Activated CD4-positive, alpha-beta T cell treated with anti-CD3 and anti-CD28 coated beads, Interleukin-2, amount 50 U/mL, for 1 hour (primary cell): ENCODE results near the gene SLC8A2.
"Not testable (repeated sequence)": the region's sequence is repeated elsewhere in the genome, so short reads cannot be mapped to it uniquely, and the experiment has no call there.

ENCODE experiments used
- DNase-seq: peaks from one replicate; pipeline ENCODE4 v3.0.0-alpha.2; 2020

Gene SLC8A2

DNA sequence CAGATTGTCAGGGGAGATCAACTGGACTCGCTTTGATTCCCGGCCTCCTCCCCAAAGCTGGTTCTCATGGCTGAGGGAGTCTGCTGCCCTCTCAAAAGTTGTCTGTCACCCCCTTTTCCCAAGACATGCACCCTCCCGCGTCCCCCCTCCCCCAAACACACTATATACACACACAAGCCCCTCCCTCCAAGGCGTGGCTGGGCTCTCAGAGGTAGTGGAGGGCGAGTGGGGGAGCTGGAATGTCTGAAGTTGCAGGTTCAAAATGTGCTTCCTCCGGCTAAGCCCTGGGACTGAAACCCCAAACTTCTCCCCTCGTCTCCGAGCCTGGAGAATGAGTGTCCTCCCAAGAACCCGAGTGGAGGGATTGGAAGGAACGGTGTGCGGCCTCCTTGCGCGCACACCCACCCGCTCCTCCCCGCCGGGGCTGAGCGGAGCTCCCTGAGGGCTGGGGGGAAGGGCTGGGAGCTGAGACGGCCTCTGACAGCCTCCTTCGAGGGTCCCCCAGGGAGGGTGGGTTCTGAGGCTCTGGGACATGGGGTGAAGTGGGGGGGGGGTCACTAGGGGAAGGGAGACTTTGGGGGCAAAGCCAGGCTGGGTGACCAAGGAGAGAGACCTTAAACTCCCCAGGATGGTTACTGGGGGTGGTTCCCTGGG is 42.4 kb downstream of the SLC8A2 start:
- DNase-seq: no peak

GRCh38 chr19:47428177-47428894 is 43.4 kb downstream of the SLC8A2 start:
- DNase-seq: peak; percentile 83

DNA sequence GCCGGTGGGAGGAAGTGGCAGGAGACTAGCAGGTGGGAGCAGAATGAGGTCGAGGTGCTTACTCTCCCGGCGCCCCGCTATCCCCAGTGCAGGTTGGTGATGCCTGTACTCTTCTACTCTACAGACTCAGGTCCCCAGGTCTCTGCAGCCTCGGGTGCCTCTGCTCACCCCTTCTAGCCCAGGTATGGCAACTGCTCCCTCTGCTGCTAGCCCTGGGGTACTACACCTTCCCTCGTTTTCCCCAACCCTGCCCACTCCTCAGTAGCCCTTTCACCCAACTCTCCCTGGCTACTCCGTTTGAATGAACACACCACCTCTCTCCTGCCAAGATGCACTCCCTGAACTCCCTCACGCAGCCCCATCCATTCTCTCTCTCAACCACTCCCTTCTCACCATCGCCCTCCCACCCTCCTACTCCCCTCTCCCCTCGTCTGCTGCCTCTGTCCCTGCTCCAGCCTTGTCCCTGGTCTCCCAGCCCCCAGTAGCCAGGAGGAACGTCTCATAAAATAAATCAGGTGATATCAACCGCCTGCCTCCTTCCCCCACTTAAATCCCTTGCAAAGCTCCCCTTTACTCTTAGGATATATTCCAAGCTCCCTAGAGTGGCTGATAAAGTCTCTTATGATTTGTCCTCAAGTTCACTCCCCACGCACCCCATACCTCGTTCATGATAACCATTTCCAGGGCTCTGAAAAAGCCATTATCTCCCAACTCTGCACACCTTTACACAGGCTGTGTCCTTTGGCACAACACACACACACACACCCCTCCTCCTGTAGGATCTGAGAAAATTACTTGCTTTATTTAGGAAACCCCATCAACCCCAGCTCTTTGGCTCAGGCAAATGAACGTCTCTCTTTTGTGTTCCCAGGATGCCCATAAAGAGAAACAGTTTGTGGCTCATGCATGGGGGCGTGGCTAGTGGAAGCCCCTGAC is 44.2 kb downstream of the SLC8A2 start:
- peak; percentile 66 for DNase-seq

GRCh38 chr19:47423203-47423882 is 48.4 kb downstream of the SLC8A2 start:
- DNase-seq: no peak

DNA sequence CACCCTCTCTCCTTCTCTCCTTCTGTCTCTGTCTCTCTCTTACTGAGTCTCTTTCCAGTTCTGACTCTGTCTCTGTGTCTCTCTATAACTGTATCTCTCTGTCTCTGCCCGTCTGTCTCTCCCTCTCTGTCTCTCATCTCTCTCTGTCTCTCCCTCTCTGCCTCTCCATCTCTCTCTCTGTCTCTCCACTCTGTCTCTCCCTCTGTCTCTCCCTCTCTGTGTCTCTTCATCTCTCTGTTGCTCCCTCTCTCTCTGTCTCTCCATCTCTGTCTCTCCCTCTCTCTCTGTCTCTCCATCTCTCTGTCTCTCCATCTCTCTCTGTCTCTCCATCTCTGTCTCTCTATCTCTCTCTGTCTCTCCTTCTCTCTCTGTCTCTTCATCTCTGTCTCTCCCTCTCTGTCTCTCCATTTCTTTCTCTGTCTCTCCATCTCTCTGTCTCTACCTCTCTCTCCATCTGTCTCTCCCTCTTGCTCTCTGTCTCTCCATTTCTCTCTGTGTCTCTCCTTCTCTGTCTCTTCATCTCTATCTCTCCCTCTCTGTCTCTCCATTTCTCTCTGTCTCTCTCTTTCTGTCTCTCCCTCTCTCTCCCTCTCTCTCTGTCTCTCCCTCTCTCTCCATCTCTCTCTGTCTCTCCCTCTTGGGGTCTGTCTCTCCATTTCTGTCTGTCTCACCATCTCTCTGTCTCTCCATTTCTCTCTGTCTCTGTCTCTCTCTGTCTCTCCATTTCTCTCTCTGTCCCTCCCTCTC is 49.1 kb downstream of the SLC8A2 start:
- DNase-seq: no peak

- no peak for DNase-seq
Measured at GRCh38 chr19:47421844-47422395, 49.8 kb downstream of the SLC8A2 start.

- no peak for DNase-seq
Measured at GRCh38 chr19:47421244-47421786, 50.4 kb downstream of the SLC8A2 start.

DNA sequence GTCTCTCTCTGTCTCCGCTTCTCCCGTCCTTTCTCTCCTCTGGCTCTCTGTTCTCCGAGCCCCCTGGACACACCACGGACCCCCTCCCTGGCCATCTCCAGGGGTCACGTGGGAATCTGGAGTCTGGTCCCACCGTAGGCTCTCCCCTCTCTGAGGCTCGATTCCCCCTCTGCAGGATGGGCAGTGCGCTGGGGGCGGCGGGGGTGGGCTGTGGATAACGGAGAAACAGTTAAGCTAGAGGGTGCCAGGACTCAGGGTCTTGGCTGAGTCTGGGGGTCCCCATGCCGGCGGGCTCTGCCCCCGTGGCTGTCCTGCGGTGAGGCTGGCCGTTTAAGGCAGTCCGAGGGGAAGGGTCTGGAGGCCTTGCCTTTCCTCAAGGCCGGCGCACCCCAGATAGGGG is 51.9 kb downstream of the SLC8A2 start:
- no peak for DNase-seq

DNA sequence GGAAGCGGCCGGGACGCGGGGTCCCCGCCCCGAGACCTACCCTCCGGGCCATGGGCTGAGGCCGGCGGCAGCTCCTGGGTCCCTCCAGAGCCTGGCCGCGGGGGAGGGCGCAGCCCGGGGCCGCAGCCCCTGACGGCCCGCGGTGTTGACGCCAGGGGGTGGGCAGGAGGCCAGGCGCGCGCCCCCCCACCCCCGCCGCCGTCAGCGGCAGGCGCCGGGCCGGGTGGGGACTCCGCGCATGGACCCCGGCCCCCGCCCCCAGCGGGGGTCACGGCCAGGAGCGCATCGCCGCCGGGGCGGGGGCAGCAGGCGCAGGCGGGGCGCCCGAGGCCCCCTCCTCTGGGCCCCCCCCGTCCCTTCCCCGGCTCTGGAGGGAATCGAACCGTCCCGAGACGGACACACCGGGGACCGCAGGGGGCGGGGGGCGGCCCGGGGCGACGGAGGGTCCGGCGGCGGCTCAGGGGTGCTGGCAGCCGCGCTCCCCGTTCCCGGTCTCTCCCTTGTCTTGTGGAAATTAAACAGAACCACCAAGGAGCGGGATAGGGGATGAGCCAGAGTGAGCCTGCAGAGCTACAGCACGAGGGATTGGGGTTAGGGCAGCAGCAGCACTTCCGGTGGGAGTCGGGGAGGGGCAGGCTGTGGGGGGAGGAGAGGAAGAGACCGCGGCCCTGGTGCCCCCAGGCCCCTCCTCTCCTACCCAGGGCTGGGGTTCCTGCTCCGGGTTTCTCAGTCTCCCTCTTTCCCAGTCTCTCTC is 52.5 kb downstream of the SLC8A2 start, which contains the start of gene MEIS3:
Gene MEIS3 (minus strand): TSS at position 498 of the 754 bp plus-strand sequence. CDS start 446 bp downstream, at position 52.
- DNase-seq: no peak

GRCh38 chr19:47418692-47419029 is 53.0 kb downstream of the SLC8A2 start:
- no peak for DNase-seq

GRCh38 chr19:47417746-47418691 is 53.7 kb downstream of the SLC8A2 start:
- no peak for DNase-seq

GRCh38 chr19:47417107-47417745 is 54.5 kb downstream of the SLC8A2 start:
- no peak for DNase-seq

GRCh38 chr19:47416643-47416985 is 55.1 kb downstream of the SLC8A2 start:
- no peak for DNase-seq

DNA sequence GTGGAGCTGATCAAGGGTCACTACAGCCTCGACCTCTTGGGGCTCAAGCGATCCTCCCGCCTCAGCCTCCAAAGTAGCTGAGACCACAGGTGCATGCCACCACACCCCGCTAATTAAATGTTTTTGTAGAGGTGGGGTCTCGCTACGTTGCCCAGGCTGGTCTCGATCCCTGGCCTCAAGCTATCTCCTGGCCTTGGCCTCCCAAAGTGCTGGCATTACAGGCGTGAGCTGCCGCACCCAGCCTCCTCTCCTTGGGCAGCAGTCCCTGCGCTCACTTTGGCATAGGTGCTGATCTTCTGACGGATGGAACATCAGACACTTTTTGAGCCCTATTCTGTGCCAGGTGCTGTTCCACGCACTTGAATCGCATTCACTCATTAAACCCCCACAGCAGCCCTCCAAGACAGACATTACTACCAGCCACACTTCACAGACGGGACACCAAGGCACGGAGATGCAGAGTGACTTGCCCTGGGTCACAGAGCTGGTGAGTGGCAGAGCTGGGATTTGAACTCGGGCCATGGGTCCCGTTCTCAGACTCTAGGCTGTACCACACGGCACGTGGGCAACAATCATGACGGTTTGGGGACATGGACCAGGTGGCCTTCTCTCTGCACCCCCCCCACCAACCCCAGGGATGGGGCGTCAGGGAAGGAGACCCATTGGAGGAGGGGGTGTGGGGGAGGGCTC is 55.6 kb downstream of the SLC8A2 start:
- no peak for DNase-seq

DNA sequence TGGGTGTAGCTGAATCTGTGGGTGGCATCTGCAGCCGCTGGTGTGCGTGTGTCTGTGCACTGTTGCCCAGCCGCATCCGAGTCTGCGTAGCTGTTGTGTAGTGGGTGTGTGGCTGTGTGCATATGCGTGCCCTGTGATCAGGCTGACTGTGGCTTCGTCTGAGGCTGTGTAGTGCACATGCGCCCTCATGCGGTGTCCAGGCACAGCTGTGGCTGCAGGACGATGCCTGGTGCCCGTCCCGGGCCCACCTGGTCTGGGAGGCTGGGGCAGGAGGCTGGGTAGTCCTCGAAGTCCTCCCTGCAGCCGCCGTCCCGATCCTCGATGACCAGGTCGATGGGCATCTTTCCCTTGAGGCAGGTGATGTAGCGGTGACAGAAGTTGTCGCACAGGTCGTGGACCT is 57.2 kb downstream of the SLC8A2 start:
- no peak for DNase-seq

DNA sequence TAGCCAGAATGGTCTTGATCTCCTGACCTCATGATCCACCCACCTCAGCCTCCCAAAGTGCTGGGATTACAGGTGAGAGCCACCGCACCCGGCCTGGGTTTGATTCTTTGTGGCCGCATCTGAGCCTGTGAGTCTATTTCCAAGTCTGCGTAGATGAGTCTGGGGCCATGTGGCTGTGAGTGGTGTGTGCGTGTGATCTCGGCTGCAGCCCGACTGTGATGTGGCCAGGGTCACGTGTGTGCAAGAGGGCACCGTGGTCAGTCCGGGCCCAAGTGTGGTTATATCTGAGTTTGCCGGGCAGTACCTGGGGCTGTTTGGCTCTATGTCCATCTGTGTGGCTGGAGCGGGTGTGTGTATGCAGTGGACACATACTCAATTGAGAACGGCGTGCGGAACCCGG is 57.8 kb downstream of the SLC8A2 start:
- no peak for DNase-seq

DNA sequence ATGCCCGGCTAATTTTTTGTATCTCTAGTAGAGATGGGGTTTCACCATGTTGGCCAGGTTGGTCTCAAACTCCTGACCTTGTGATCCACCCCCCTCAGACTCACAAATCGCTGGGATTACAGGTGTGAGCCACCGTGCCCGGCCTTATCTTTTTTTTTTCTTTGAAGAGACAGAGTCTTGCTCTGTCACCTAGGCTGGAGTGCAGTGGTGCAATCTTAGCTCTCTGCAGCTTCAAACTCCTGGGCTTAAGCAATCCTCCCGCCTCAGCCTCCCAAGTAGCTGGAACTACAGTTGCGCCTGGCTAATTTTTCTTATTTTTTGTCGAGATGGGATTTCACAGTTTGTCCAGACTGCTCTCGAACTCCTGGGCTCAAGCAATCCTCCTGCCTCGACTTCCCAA is 60.0 kb downstream of the SLC8A2 start:
- not testable (repeated sequence) for DNase-seq

- DNase-seq: no peak
Measured at GRCh38 chr19:47411101-47411500, 60.6 kb downstream of the SLC8A2 start.
